GM21381 (cell line): Measurements from ENCODE around the gene ACTR2.
A peak's percentile ranks its signal among the peaks of the same experiment; 100 is the strongest.
"Not testable (repeated sequence)": the region's sequence is repeated elsewhere in the genome, so short reads cannot be mapped to it uniquely, and the experiment has no call there.

ENCODE experiments used
- ATAC-seq: cut with Tn5 transposase; IDR thresholded peaks from one replicate; pipeline ENCODE4 v1.9.1; 2021; ENCODE audit warnings: mild to moderate bottlenecking, moderate library complexity; ENCODE audit not compliant: unreplicated experiment

ACTR2 gene

DNA sequence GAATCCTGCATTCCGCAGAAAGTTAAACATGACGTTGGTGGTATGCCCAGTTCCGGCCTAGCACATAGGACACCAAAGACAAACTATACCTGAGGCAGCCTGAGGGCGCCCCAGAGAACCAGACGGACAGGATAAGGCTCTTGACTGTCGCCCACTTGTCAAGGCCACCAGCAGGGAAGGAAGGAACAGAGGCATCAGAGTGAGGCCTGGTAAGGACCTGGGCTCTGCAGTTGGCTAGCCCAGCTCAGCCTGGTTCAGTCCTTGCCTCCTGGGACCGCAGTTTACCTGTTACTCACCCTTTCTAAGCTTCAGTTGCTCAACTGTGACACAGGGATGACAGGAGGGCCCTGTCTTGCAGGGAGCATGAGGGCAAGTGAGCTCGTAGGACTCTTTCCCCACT lies 82.1 kb downstream of the ACTR2 start:
- ATAC-seq: no peak

DNA sequence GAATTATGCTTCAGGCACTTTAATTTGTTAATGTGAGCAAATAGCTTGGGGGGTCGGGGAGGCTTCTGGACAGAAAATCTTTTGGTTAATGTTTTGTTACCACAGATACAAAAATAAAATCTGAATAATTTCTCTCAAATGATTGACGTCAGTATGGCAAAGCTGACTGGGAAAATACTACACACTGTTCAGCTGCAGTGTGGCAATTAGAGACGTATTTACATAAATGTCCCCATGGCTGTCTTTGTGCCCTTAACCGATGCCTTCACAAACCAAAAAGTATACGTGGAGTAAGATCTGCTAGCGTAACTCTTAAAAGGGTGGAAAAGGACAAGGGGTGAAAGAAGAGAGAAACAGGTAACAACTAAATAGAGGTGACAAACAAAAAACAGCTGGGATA lies 83.4 kb downstream of the ACTR2 start:
- ATAC-seq: no peak

DNA sequence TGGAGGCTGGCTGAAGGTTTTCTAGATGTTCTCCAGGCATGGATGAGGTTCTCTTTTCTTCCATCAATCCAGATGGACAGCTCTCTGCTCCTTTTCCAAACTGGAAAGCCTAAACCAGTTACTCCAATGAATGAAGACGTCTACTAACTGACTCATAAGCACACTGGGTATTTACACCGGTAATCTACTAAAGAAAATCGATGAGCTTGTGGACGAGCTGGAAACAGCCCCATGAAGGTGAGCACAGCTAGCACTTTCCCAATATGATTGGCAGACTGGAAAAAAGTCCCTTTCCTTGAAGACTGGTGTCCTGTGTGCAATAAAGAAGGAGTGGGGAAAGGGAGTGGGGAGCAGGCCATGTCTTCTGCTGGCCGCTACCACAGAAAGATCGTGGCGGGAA lies 84.0 kb downstream of the ACTR2 start:
- ATAC-seq: no peak

DNA sequence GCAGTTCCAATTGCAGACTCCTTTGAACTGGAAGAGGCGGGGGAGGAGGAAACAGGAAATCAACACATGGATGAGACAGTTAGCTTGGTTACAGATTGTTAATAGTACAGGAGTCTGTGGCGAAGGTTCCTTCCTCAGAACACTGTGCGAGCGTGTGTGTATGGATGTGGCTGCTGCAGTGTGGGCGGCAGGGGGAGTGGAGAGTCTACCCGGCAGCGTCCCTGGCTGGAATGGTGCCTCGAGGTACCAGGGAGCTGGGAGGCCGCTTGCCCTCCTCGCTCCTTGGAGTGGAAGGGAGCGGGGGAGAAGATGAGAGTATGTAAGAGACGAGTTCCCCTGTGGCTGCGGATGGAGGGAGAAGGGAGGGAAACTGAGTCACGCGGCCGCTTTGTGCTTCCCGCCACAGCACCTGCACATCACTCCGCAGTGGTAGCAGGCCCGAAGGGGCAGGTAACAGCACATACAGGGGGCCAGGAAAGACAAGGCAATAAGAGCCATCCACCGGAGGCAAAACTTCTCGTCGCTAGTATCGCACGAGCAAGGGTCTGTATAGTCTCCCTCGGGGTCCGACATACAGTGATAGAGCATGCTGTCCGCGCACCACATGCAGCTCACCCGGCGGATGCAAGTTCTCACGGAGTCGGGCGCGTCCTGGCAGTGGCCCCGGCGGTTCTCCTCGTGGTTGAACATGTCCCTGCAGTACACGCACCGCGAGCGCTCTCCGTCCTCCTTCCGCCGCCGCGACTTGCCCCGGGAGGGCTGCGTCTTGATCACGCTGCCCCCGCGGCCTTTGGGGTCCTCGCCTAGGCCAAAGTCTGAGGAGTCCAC lies 85.7 kb downstream of the ACTR2 start:
- no peak for ATAC-seq

DNA sequence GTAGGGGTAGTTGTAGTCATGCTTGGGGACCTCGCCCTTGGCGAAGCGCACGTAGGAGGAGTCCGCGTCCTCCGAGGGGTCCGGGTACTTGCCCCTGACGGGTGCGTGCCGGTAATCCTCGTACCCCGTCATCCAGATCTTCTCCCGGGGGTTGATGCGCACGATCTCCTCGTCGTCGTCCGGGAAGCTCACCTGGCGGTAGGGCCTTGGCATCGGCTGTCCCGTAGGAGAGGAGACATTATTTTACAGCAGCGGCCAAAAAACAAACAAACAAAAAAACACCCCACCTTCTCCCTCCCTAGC lies 86.3 kb downstream of the ACTR2 start:
- no peak for ATAC-seq

DNA sequence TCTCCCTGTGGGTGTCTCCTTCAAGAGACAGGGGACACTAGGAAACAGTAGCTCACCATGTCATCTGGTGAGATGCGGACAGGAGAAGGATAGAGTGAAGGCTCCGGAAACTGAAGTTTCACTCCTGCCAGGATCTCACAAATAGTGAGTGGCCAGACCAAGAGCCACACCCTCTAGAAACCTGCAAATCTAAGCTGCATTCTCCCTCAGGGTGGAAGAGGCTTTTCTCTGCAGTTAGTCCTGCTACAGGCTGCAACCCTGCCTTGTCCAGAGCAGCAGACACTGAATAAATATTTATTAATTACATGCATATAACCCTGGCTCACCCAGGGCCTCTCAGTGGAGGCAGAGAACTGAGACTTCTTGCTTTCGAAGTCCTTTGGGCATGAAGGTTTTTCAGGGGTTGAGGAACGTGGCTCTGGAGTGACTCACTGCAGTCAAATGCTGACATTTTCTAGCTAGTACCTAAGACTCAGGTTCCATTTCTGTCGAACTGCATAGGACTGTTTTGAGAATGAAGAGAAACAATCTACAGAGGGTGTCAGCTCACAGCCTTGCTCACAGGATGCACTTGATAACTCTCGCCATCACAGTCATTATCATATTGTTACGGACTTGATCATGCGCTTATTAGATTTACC lies 87.3 kb downstream of the ACTR2 start:
- ATAC-seq: no peak

DNA sequence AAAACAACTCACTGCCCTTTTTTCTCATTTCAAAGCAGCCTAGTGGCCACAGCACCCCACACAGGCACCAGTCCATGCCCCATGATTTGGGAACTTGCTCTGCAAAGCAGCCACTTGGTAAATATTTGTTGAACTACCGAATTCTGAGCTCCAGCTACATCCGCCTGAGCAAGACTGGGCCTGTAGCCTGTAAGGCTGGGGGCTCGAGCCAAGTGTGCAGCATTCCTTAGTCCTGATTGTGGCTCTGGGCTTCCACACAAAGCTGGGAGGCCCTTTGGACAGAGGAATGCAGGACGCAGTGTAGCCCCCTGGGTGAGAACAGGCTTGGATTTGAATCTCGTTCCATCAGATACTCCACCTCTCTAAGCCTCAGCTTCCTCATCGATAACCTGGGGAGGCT lies 88.4 kb downstream of the ACTR2 start:
- ATAC-seq: no peak

DNA sequence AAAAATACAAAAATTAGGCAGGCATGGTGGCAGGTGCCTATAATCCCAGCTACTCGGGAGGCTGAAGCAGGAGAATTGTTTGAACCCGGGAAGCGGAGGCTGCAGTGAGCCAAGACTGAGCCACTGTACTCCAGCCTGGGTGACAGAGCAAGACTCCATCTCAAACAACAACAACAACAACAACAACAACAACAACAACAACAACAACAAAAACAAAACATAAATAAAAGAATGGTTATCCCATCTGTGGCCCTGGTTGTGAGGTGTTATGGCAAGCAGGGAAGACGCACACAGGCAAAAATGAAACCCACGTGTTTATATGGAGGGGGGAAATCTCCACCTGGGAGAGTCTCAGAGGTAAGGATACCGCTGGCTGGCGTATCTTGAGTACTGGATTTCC lies 89.7 kb downstream of the ACTR2 start:
- ATAC-seq: not testable (repeated sequence)

DNA sequence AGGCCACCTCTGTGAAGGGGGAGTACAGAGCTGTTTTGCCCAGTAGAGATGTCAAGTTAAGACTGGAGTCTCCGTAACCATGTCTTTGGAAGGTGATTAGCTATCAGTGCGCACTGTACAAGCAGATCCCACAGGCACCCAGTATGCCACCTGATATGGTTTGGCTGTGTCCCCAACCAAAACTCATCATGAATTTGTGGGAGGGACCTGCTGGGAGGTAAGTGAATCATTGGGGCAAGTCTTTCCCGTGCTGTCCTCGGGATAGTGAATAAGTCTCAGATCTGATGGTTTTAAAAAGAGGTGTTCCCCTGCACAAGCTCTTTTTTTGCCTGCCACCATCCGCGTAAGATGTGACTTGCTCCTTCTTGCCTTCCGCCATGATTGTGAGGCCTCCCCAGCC lies 90.2 kb downstream of the ACTR2 start:
- ATAC-seq: no peak

DNA sequence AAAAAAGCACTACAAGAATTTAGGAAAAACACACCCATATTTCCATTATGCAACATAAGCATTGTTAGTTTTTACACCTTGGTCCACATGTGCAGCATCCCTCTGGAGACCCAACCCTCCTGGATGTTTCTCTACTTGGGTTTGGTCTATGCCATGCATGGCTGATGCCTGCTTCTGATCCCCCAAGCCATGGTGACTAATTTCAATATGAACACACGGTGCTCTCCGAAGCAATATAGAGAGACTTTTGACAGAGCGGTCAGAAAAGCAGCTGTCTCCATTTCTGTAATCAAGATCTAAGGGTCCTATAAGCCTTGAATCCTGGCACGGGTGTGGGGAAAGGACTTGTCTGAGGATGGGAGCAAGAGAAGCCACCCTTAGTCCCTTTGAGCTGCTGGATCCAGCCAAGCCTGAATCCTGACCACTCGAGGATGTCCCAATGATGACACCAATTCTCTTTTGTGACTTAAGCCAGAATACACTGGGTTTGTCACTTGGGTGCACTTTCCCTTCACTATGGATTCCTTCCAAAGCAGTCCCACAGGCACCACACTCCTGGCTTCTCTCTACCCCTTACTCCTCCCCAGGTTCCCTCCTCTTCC lies 91.5 kb downstream of the ACTR2 start:
- ATAC-seq: no peak

DNA sequence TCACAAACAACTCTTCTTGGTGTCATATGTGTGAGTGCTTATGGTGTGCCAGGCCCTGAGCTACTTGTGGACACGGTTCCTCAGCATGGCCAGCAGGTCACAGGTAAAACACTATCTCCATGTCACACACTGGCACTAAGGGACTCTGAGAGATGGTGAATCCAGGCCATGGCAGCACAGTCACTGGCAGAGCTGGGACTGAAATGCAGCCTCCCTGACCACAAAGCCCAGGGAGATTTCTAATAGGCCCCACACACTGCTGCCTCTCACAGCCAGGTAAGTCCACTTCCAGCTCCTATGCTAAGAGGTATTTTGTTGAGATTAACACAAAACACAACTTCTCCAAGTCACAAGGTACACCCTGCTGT lies 92.0 kb downstream of the ACTR2 start:
- no peak for ATAC-seq

DNA sequence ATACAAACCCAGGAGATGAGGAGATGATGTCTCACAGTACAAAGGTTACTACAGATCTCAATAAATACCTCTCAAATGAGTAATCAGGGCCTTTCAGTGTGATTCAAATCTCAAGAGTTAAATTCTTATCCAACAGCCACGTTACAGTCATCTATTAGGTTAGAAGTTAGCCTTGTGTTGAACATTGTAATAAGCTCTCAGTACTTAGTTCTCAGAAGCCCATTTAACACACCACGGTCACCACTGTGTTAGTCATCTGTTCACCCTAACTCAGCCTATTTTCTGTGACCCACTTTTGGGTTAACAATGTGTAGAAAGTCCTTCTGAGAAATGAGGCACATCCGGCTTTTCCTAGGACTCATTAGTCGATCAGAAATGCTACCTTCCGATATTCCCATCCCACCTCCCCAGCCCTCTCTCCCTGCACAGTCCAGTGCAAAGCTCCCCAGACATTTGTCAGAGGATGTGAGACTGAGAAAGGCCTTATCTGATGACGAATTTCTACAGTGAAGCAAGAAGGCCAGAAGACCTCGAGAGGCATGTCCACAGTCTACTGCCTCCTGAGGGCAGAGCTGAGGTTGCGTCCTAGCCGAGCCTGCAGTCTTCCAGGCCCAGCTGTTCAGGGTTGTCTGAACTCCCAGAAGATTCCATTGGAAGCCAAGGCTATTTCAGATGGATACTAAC lies 92.6 kb downstream of the ACTR2 start:
- ATAC-seq: peak; percentile 67
